Lower leg skin (tissue), 3 donors: ENCODE data around the gene DSN1.

Source experiments
- POLR2A ChIP-seq, 2 donors: fragments of 450-650 bp; IDR thresholded peaks; one replicate each; pipeline ENCODE4 v1.6.1; 2016 to 2017; ENCODE audit warnings: antibody characterized with exemption in 2 of 2, mild to moderate bottlenecking in 1 of 2, moderate library complexity in 1 of 2
- TF ChIP-seq, protein P1 (sequence below), 3 donors: fragments of 450-650 bp; IDR thresholded peaks; one replicate each; pipeline ENCODE4 v1.5.1; 2016; ENCODE audit warnings: antibody characterized with exemption in 3 of 3, mild to moderate bottlenecking in 3 of 3, moderate library complexity in 2 of 3

DNA sequence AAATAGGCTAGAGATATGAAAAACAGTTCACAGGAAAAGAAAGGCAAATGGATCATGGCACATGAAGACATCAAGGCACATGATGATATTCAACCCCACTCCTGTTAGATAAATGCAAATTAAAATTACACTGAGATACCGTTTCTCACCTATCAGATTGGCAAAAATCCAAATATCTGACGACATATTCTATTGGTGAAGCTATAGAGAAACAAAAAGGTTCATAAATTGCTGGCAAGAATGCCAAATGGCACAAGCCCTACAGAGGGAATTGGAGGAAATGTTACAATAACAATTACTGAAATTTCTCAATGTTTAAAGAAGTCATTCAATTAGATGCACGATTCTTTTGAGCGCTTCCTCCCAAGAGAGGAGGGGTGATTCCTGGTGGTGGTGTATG, 45.3 kb upstream of the DSN1 start:
- no peak for TF ChIP-seq POLR2A (IDR thresholded peaks at IDR 0.05)
- TF ChIP-seq, protein P1, sequence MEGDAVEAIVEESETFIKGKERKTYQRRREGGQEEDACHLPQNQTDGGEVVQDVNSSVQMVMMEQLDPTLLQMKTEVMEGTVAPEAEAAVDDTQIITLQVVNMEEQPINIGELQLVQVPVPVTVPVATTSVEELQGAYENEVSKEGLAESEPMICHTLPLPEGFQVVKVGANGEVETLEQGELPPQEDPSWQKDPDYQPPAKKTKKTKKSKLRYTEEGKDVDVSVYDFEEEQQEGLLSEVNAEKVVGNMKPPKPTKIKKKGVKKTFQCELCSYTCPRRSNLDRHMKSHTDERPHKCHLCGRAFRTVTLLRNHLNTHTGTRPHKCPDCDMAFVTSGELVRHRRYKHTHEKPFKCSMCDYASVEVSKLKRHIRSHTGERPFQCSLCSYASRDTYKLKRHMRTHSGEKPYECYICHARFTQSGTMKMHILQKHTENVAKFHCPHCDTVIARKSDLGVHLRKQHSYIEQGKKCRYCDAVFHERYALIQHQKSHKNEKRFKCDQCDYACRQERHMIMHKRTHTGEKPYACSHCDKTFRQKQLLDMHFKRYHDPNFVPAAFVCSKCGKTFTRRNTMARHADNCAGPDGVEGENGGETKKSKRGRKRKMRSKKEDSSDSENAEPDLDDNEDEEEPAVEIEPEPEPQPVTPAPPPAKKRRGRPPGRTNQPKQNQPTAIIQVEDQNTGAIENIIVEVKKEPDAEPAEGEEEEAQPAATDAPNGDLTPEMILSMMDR (IDR thresholded peaks at IDR 0.05) = no peak
